Brain microvascular endothelial cell (primary cell): ENCODE results near the gene APMAP.

ENCODE experiments used
- DNase-seq: peaks from one replicate; pipeline ENCODE4 v3.0.0-alpha.2; 2020
- H3K27ac ChIP-seq: fragments of 250-450 bp; sonication (Bioruptor Pico); 2 replicates; pipeline ENCODE4 v1.5.1; 2020; ENCODE audit warnings: mild to moderate bottlenecking, moderate library complexity
- H3K27me3 ChIP-seq: fragments of 250-450 bp; sonication (Bioruptor Pico); replicated peaks from 2 replicates; pipeline ENCODE4 v1.5.1; 2020; ENCODE audit warnings: mild to moderate bottlenecking
- H3K36me3 ChIP-seq: fragments of 250-450 bp; sonication (Bioruptor Pico); replicated peaks from 2 replicates; pipeline ENCODE4 v1.5.1; 2020; ENCODE audit warnings: mild to moderate bottlenecking
- H3K4me3 ChIP-seq: 2 replicates; pipeline ENCODE4 v1.5.1; 2011; ENCODE audit warnings: low read depth, mild to moderate bottlenecking, control low read depth, low read length, moderate library complexity
- in situ Hi-C: cut with HindIII; loops from 2 replicates; pipeline ENCODE4 v1.10.0; 2017; ENCODE audit warnings: low sequenced_read_pairs, low pct_ligation_motif_present
- TF ChIP-seq, protein P1 (sequence below): IDR thresholded peaks from 2 replicates; pipeline ENCODE4 v1.5.1; 2011; ENCODE audit warnings: low read depth, mild to moderate bottlenecking, moderate library complexity, low read length, control low read depth, inconsistent platforms; ENCODE audit errors: missing control alignments

APMAP gene

DNA sequence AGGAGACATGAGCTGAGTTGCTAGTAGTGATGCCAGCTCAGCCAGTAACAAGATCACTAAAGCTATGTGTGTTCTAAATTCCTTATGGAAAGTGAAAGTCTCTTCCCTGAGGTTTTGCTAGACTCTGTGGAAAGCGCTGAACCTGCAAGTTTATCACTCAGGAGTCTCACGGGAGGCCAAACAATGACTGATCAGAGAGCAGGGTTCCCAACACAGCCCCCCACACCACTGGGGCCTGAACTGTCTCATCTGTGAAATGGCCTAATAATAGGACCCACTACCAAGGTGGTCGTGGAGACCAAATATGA is 45.5 kb upstream of the APMAP start:
- Histone ChIP-seq H3K4me3 (no peak overlapping the region), H3K27me3 (no peaks in the 10 kb centered on the region), H3K36me3 (no peaks in the 10 kb centered on the region), H3K27ac (no peak overlapping the region)
- no peak for DNase-seq
- in situ Hi-C loops = no loop called here
- TF ChIP-seq, protein P1, sequence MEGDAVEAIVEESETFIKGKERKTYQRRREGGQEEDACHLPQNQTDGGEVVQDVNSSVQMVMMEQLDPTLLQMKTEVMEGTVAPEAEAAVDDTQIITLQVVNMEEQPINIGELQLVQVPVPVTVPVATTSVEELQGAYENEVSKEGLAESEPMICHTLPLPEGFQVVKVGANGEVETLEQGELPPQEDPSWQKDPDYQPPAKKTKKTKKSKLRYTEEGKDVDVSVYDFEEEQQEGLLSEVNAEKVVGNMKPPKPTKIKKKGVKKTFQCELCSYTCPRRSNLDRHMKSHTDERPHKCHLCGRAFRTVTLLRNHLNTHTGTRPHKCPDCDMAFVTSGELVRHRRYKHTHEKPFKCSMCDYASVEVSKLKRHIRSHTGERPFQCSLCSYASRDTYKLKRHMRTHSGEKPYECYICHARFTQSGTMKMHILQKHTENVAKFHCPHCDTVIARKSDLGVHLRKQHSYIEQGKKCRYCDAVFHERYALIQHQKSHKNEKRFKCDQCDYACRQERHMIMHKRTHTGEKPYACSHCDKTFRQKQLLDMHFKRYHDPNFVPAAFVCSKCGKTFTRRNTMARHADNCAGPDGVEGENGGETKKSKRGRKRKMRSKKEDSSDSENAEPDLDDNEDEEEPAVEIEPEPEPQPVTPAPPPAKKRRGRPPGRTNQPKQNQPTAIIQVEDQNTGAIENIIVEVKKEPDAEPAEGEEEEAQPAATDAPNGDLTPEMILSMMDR = no peak

DNA sequence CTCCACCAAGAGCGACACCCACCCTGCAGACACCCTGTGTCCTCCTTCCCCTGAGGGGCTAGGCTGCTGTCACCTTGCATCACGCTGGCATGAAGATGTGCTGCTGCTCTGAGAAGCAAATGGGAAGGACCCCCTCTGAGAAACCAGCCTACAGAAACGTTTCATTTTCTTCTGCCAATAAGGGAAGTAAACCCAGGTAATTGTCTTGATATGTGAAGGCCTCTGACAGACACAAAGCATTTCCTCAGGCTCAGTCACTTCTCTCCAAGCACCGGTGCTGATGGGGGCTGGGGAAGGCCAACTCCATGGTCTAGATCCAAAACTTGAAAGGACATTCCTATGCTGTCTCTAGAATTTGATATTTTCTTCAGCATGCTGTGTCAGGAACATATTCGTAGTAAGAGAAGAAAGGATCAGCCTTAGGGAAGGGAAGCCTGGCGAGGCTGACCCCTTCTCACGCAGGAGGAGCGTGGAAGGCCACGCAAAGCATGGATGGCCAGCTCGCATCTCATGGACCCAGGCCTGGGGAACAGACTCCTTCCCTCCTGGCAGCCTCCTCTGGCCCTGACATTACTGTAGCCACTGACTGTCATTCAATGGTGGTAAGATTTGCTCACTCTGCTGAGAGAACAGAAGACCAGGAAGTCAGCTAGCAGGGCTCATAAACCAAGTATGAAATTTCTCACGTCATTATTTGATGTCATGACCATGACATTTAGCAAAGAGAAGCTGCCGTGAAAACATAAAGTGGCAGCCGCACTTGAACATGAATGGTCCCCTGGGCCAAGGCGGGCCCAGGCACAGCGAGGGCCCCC is 44.9 kb upstream of the APMAP start:
- H3K36me3 ChIP-seq = no peaks in the 10 kb centered on the region
- no peak overlapping the region for H3K4me3 ChIP-seq
- in situ Hi-C loops = no loop called here
- no peaks in the 10 kb centered on the region for H3K27me3 ChIP-seq
- TF ChIP-seq, protein P1 = no peak
- no peak for DNase-seq
- no peak overlapping the region for H3K27ac ChIP-seq

DNA sequence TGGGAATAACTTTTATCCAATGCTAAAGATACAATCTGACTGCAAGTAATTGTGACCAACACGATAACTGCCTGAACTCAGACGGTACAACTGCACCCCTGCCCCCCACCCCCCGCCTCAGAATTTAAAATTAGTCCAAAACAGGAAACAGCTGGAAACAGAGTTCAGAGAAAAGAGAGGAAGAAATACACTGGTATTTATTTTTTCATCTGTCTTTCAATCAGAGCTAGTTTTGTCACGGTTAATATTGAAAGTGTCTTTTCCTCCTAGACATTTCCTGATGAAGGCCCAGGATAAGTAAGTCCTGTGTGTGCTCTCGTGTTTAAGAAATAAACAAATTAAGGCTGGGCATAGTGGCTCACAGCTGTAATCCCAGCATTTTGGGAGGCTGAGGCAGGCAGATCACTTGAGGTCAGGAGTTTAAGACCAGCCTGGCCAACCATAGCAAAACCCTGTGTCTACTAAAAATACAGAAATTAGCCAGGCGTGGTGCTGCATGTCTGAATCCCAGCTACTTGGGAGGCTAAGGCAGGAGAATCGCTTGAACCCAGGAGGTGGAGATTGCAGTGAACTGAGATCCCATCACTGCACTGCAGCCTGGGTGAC is 43.9 kb upstream of the APMAP start:
- no peak overlapping the region for H3K4me3 ChIP-seq
- TF ChIP-seq, protein P1 = no peak
- no peaks in the 10 kb centered on the region for H3K27me3 ChIP-seq
- in situ Hi-C loops = no loop called here
- no peaks in the 10 kb centered on the region for H3K36me3 ChIP-seq
- H3K27ac ChIP-seq = no peak overlapping the region
- no peak for DNase-seq

DNA sequence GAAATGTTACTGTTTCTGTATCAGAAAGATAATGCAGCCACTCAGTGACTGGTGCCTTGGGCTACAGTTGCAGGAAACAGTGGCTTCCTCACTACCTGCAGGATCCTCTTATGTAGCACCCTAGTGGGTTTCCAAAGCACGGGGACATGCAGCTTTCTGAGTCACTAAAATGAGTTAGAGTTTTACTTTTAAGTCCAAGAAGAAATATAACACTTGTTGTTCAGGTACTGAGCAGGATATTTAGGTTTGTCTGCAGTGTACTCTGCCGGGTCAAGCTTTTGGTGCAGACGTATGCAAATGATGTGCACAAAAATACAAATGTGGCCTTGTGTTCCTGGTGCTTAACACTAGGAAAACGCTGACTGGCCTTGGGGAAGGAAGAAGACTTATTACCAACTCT is 43.4 kb upstream of the APMAP start:
- no peak for DNase-seq
- in situ Hi-C loops = no loop called here
- Histone ChIP-seq H3K36me3 (no peaks in the 10 kb centered on the region), H3K27me3 (no peaks in the 10 kb centered on the region), H3K4me3 (no peak overlapping the region), H3K27ac (no peak overlapping the region)
- TF ChIP-seq, protein P1 = no peak

DNA sequence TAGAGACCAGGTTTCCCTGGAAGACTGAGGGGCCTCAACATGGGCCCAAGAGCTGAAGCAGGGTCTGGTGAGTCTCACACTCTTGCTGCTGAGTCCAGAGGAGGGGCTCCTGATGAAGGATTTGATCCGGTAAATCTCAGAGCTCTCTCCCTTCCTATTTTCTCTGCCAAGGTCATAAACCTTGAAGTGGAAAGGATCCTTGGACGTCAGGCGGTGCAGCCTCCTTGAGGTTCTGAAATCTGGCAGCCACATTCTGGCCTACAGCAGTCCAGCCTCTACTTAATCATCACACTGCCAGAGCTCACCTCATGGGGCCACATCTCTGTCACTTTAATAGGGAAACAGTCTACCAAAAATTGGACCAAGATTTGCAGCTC is 41.4 kb upstream of the APMAP start:
- TF ChIP-seq, protein P1 = no peak
- DNase-seq = no peak
- no peaks in the 10 kb centered on the region for H3K36me3 ChIP-seq
- H3K27ac ChIP-seq = no peak overlapping the region
- H3K27me3 ChIP-seq = no peaks in the 10 kb centered on the region
- in situ Hi-C loops = no loop called here
- H3K4me3 ChIP-seq = no peak overlapping the region

DNA sequence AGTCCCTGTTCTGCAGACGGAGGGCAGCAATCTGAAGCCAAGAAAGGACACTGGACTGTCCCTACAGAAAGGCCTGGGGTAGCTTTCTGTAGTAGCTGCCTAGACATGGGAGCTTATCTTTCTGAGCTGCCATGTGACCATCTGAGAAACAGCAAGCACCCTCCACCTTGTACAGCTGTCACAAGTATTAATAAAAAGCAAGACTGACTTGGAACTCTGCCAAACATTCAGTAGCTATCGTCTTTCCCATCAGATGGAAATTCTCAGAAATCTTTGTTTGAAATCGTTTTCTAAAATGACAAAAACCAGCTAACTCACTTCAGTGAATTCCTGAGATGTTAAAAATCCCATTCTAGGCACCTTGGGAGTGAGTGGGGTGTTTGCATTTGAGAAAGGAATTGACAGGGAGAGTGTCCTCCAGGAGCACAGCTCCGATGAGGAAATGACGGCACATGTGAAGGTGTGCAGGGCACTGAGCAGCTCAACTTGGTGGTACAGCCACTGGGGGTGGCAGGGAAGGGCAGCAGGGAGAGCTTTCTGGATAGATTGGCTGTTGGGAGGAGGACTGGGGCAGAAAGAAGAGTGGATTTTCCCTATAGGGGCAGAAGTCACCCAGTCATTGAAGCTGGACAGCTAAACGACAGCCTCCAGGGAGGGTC is 40.8 kb upstream of the APMAP start:
- Histone ChIP-seq H3K27me3 (no peaks in the 10 kb centered on the region), H3K27ac (no peak overlapping the region), H3K4me3 (no peak overlapping the region), H3K36me3 (no peaks in the 10 kb centered on the region)
- in situ Hi-C loops = no loop called here
- TF ChIP-seq, protein P1 = no peak
- DNase-seq = no peak
